ENCODE results near the gene PIP5K1B. TPM values are rescaled to one million over a fixed set of nuclear protein-coding genes. Genes with fewer than 3 reads are reported as not detected.

PIP5K1B gene
- total RNA-seq, 1 experiment from 2014 or later: 10.3 TPM

- BruUV-seq (replicated peaks): no TSS peak
- peak in 1 of 2 experiments; percentile 1 for DNase-seq
- peaks cover 3% of the 10 kb centered on the region for H3K27me3 Mint-ChIP-seq (ENCODE audit: insufficient read depth, unreplicated experiment)
- peak in 1 of 2 experiments; percentile 21 for TF ChIP-seq CTCF (IDR thresholded peaks at IDR 0.05; ENCODE audit: insufficient read depth in 1 of 2, low read depth in 1 of 2, low read length in 1 of 2, severe bottlenecking in 1 of 2, unreplicated experiment in 1 of 2)
- H3K9me3 ChIP-seq: no peaks in the 10 kb centered on the region
- H3K36me3 ChIP-seq (ENCODE audit: control insufficient read depth, insufficient read depth, low read length): no peaks in the 10 kb centered on the region
- ChIA-PET CTCF (no interaction called here), POLR2A (no interaction called here)
- no peaks in the 10 kb centered on the region for H3K4me1 ChIP-seq
- H3K27me3 ChIP-seq (replicated peaks; ENCODE audit: control insufficient read depth, insufficient read depth, low read length): no peaks in the 10 kb centered on the region
- H3K4me3 Mint-ChIP-seq (ENCODE audit: unreplicated experiment): no peak overlapping the region
- H3K36me3 Mint-ChIP-seq (ENCODE audit: insufficient read depth, unreplicated experiment): no peaks in the 10 kb centered on the region
- H3K27ac Mint-ChIP-seq (ENCODE audit: unreplicated experiment): no peak overlapping the region
- H3K9me3 Mint-ChIP-seq (ENCODE audit: unreplicated experiment): no peaks in the 10 kb centered on the region
- H3K4me3 ChIP-seq (ENCODE audit: low read depth, low read length): no peak overlapping the region
- intact Hi-C loops (cut with micrococcal nuclease; ENCODE audit: unreplicated experiment): no loop called here
- no peaks in the 10 kb centered on the region for H3K4me1 Mint-ChIP-seq (ENCODE audit: low read depth, unreplicated experiment)
Observed at GRCh38 chr9:68685770-68686169, 19.3 kb upstream of the PIP5K1B start.

- ChIA-PET CTCF (no interaction called here), POLR2A (no interaction called here)
- H3K27ac Mint-ChIP-seq (ENCODE audit: unreplicated experiment): no peak overlapping the region
- BruUV-seq (replicated peaks): no TSS peak
- no peak overlapping the region for H3K4me3 Mint-ChIP-seq (ENCODE audit: unreplicated experiment)
- intact Hi-C loops (cut with micrococcal nuclease; ENCODE audit: unreplicated experiment): loop anchor here (10.0 kb wide), 1 partner anchor 305 kb away; no protein-coding TSS in a partner anchor
- Histone ChIP-seq H3K27me3 (replicated peaks; ENCODE audit: control insufficient read depth, insufficient read depth, low read length) (no peaks in the 10 kb centered on the region), H3K4me1 (no peaks in the 10 kb centered on the region), H3K36me3 (ENCODE audit: control insufficient read depth, insufficient read depth, low read length) (no peaks in the 10 kb centered on the region), H3K4me3 (ENCODE audit: low read depth, low read length) (no peak overlapping the region), H3K9me3 (no peaks in the 10 kb centered on the region)
- H3K9me3 Mint-ChIP-seq (ENCODE audit: unreplicated experiment): no peaks in the 10 kb centered on the region
- no peaks in the 10 kb centered on the region for H3K27me3 Mint-ChIP-seq (ENCODE audit: insufficient read depth, unreplicated experiment)
- no peak for DNase-seq
- TF ChIP-seq CTCF (IDR thresholded peaks at IDR 0.05; ENCODE audit: insufficient read depth in 1 of 2, low read depth in 1 of 2, low read length in 1 of 2, severe bottlenecking in 1 of 2, unreplicated experiment in 1 of 2): no peak
- H3K36me3 Mint-ChIP-seq (ENCODE audit: insufficient read depth, unreplicated experiment): no peaks in the 10 kb centered on the region
- H3K4me1 Mint-ChIP-seq (ENCODE audit: low read depth, unreplicated experiment): no peaks in the 10 kb centered on the region
Observed at GRCh38 chr9:68690088-68690487, 15.0 kb upstream of the PIP5K1B start.

GRCh38 chr9:68692519-68692918 lies 12.5 kb upstream of the PIP5K1B start:
- no peak for TF ChIP-seq CTCF (IDR thresholded peaks at IDR 0.05; ENCODE audit: insufficient read depth in 1 of 2, low read depth in 1 of 2, low read length in 1 of 2, severe bottlenecking in 1 of 2, unreplicated experiment in 1 of 2)
- H3K27me3 ChIP-seq (replicated peaks; ENCODE audit: control insufficient read depth, insufficient read depth, low read length): no peaks in the 10 kb centered on the region
- intact Hi-C loops (cut with micrococcal nuclease; ENCODE audit: unreplicated experiment): loop anchor here (10.0 kb wide), 1 partner anchor 302 kb away; no protein-coding TSS in a partner anchor

More at GRCh38 chr9:68692519-68692918, 12.5 kb upstream of the PIP5K1B start:
- no peaks in the 10 kb centered on the region for H3K9me3 Mint-ChIP-seq (ENCODE audit: unreplicated experiment)
- H3K4me3 ChIP-seq (ENCODE audit: low read depth, low read length): no peak overlapping the region
- no peak for DNase-seq
- no peaks in the 10 kb centered on the region for H3K27me3 Mint-ChIP-seq (ENCODE audit: insufficient read depth, unreplicated experiment)
- ChIA-PET CTCF (no interaction called here), POLR2A (no interaction called here)
- no peaks in the 10 kb centered on the region for H3K9me3 ChIP-seq
- H3K4me1 ChIP-seq: no peaks in the 10 kb centered on the region
- BruUV-seq (replicated peaks): no TSS peak
- H3K4me3 Mint-ChIP-seq (ENCODE audit: unreplicated experiment): no peak overlapping the region
- no peaks in the 10 kb centered on the region for H3K4me1 Mint-ChIP-seq (ENCODE audit: low read depth, unreplicated experiment)
- H3K36me3 Mint-ChIP-seq (ENCODE audit: insufficient read depth, unreplicated experiment): no peaks in the 10 kb centered on the region
- H3K36me3 ChIP-seq (ENCODE audit: control insufficient read depth, insufficient read depth, low read length): no peaks in the 10 kb centered on the region
- no peak overlapping the region for H3K27ac Mint-ChIP-seq (ENCODE audit: unreplicated experiment)

Measured in Caco-2 (cell line).